Skeletal muscle tissue (tissue), 4 donors: Measurements from ENCODE around the gene ZNF70. TPM values are rescaled to one million over a fixed set of nuclear protein-coding genes. Genes with fewer than 3 reads are reported as not detected.

Source experiments
- H3K27ac ChIP-seq: one replicate; pipeline ENCODE4 v1.7.0; 2013; ENCODE audit warnings: mild to moderate bottlenecking, low read depth, low read length, inconsistent platforms
- H3K27me3 ChIP-seq, 3 donors: one replicate each; pipeline ENCODE4 v1.7.0; 2013; ENCODE audit warnings: low read length in 3 of 3; ENCODE audit not compliant: control insufficient read depth in 3 of 3, insufficient read depth in 3 of 3
- H3K36me3 ChIP-seq, 3 donors: one replicate each; pipeline ENCODE4 v1.7.0; 2013; ENCODE audit warnings: low read length in 3 of 3; ENCODE audit not compliant: control insufficient read depth in 3 of 3, insufficient read depth in 3 of 3
- H3K4me1 ChIP-seq, 3 donors: one replicate each; pipeline ENCODE4 v1.7.0; 2013; ENCODE audit warnings: low read length in 3 of 3, mild to moderate bottlenecking in 3 of 3; ENCODE audit not compliant: control insufficient read depth in 3 of 3, insufficient read depth in 3 of 3
- H3K4me3 ChIP-seq, 3 donors: one replicate each; pipeline ENCODE4 v1.7.0; 2013; ENCODE audit warnings: low read length in 3 of 3
- H3K9ac ChIP-seq, 3 donors: one replicate each; pipeline ENCODE4 v1.7.0; 2013; ENCODE audit warnings: low read length in 3 of 3, mild to moderate bottlenecking in 3 of 3, moderate library complexity in 2 of 3, low read depth in 1 of 3
- H3K9me3 ChIP-seq, 3 donors: one replicate each; pipeline ENCODE4 v1.7.0; 2013; ENCODE audit warnings: low read length in 3 of 3; ENCODE audit not compliant: control insufficient read depth in 3 of 3
- total RNA-seq: library from RNA; depleted of rRNA; stranded (reverse); fragments of >200 nt; gene quantifications from one replicate; pipeline ENCODE4 v1.2.3, GENCODE V29; 2014
- donor health status: Osteomylitis.

The ZNF70 gene
- total RNA-seq, 1 donor from 2014 or later: 3.1 TPM

DNA sequence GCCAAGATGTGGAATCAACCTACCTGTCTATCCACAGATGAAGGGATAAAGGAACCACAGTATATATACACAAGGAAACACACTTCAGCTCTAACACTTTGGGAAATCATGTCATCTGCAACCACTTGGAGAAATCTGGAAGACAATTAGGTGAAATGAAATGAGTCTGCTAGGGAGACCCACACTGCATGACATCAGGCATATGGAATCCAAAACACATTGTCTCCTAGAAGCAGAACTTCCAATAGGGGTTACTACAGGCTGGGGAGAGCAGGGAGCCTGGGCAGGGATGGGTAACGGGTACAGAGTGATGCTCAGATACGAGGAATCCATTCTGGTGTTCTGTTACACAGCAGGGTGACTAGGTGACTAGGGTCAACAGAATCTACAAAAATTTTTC, 41.8 kb downstream of the ZNF70 start:
- Histone ChIP-seq H3K36me3 (peaks cover 56 to 80% (median 73%) of the 10 kb centered on the region in 3 donors), H3K9me3 (no peaks in the 10 kb centered on the region), H3K9ac (no peak overlapping the region), H3K4me3 (no peak overlapping the region), H3K27ac (no peak overlapping the region), H3K4me1 (no peaks in the 10 kb centered on the region), H3K27me3 (no peaks in the 10 kb centered on the region)

DNA sequence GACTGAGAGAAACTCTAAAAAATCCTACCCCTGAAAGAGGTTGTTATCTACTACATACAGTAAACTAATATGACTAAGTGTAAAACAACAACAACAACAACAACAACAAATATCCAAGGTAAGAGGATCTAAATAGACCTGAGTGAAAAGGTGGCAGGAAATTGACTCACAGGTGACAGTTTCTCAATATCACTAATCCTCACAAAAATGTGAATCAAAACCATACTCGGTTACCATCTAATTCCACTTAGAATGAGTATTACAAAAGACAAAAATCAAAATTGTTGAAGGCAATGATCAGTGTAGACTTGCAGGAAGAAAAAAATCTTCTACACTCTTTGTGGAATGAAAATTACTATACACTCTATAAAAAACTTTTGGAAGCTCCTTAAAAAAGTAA, 42.6 kb downstream of the ZNF70 start:
- H3K4me1 ChIP-seq: no peaks in the 10 kb centered on the region
- peaks cover 53 to 79% (median 73%) of the 10 kb centered on the region in 3 donors for H3K36me3 ChIP-seq
- no peak overlapping the region for H3K27ac ChIP-seq
- no peaks in the 10 kb centered on the region for H3K27me3 ChIP-seq
- H3K4me3 ChIP-seq: no peak overlapping the region
- H3K9me3 ChIP-seq: no peaks in the 10 kb centered on the region
- no peak overlapping the region for H3K9ac ChIP-seq

DNA sequence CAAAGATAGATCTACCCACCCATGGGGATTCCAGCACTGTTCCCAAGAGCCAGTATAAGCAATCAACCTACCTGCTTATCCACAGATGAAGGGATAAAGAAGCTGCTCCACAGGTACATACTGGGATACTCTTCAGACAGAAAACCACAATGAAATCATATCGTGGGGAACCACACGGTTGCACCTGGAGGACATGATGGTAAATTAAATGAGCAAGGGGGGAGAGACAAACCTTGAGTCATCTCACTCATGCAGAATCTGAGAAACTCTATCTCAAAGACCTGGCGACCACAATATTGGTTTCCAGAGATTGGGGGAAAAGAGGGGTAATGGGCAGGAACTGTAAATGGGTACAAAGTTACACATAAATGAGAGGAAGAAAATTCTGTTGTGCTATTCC, 45.6 kb downstream of the ZNF70 start:
- H3K36me3 ChIP-seq: peaks cover 45 to 78% (median 62%) of the 10 kb centered on the region in 3 donors

DNA sequence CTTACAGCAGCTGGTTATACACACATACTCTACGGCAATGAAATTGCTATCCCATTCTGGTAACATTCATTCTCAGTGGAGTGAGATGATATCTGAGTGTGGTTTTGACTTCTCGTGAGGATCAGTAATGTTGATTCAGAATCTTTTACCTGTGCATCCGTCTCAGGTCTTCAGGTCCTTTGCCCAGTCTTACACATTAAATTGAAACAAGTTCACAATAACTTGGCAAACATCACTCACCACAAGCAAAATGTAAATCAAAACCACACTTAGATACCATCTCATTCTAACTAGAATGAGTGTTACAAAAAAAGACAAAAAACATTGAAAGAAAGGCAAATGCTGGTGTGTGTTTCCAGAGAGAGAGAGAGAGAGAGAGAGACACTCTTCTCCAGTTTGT, 46.1 kb downstream of the ZNF70 start:
- H3K4me1 ChIP-seq: no peaks in the 10 kb centered on the region
- no peak overlapping the region for H3K27ac ChIP-seq
- H3K27me3 ChIP-seq: no peaks in the 10 kb centered on the region
- no peaks in the 10 kb centered on the region for H3K9me3 ChIP-seq
- no peak overlapping the region for H3K4me3 ChIP-seq
- H3K36me3 ChIP-seq: peaks cover 45 to 76% (median 64%) of the 10 kb centered on the region in 3 donors
- H3K9ac ChIP-seq: no peak overlapping the region

More for the DNA sequence above, 45.6 kb downstream of the ZNF70 start:
- H3K27ac ChIP-seq: no peak overlapping the region
- no peak overlapping the region for H3K4me3 ChIP-seq
- no peaks in the 10 kb centered on the region for H3K9me3 ChIP-seq
- no peak overlapping the region for H3K9ac ChIP-seq
- H3K27me3 ChIP-seq: no peaks in the 10 kb centered on the region
- H3K4me1 ChIP-seq: no peaks in the 10 kb centered on the region

DNA sequence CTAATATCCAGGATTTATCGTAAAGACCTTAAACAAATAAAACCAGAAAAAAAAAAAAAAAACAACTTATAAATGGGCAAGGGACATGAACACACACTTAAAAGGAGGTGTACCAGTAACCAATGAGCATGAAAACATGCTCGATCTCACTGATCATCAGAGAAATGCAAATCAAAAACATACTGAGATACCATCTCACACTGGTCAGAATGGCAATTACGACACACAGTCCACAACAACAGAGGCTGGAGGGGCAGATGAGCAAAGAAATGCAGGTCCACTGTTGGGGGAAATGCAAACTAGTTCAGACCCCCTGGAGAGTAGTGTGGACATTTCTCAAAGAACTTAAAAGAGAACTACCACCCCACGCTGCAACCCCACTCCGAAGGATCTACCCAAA, 46.9 kb downstream of the ZNF70 start:
- Histone ChIP-seq H3K27ac (no peak overlapping the region), H3K4me3 (no peak overlapping the region), H3K4me1 (no peaks in the 10 kb centered on the region), H3K9ac (no peak overlapping the region), H3K9me3 (no peaks in the 10 kb centered on the region), H3K36me3 (peaks cover 38 to 73% (median 56%) of the 10 kb centered on the region in 3 donors), H3K27me3 (no peaks in the 10 kb centered on the region)

DNA sequence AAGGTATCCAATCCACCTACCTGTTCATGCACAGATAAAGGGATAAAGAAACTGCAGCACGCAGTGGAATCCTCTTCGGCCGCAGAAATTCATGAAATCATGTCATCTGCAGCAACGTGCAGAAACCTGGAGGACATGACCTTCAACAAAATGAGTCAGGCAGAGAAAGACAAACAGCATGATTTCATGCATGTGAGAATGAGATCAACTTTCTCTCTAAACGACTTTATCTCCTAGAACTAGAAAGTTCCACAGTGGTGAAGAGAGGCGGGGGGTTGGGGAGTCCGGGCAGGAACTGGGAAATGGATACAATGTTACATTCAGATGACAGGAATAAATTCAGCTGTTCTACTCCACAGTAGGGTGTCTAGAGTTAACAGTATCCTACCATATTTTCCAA, 50.2 kb downstream of the ZNF70 start:
- H3K4me3 ChIP-seq: no peak overlapping the region
- H3K36me3 ChIP-seq: peaks cover 19 to 53% (median 38%) of the 10 kb centered on the region in 3 donors

DNA sequence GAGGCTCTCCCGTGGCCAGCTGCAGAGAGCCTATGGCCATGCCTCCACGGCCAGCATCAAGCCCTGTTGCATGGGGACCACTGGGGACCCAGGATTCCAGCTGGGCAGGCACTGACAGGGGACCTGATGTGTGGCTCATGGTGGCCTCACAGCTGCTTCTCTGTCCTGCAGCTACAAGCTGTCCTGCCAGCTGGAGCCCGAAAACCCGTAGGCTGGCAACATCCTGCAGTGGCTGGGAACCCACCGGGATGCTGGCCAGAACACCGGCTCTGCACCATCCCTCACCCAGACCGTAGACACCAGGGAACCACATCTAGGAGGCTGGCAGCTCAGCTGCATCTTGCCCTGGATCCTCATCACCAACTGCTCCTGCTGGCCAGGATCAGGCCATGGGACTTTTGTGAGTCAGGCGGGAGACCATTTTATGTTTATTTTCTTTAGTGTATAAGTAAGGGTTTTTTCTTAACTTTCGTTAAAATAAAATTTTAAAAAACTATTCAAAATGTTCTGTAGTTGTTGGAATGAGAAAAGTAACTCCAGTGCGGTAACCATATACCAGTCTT, 52.2 kb downstream of the ZNF70 start:
- Histone ChIP-seq H3K9me3 (no peaks in the 10 kb centered on the region), H3K9ac (no peak overlapping the region), H3K27me3 (no peaks in the 10 kb centered on the region), H3K36me3 (peaks cover 25 to 46% (median 36%) of the 10 kb centered on the region in 3 donors), H3K4me3 (no peak overlapping the region), H3K27ac (no peak overlapping the region), H3K4me1 (peaks cover 0 to under 1% (median 0%) of the 10 kb centered on the region in 3 donors)

More for the DNA sequence above, 50.2 kb downstream of the ZNF70 start:
- no peaks in the 10 kb centered on the region for H3K9me3 ChIP-seq
- H3K9ac ChIP-seq: no peak overlapping the region
- no peaks in the 10 kb centered on the region for H3K4me1 ChIP-seq
- no peaks in the 10 kb centered on the region for H3K27me3 ChIP-seq
- no peak overlapping the region for H3K27ac ChIP-seq

DNA sequence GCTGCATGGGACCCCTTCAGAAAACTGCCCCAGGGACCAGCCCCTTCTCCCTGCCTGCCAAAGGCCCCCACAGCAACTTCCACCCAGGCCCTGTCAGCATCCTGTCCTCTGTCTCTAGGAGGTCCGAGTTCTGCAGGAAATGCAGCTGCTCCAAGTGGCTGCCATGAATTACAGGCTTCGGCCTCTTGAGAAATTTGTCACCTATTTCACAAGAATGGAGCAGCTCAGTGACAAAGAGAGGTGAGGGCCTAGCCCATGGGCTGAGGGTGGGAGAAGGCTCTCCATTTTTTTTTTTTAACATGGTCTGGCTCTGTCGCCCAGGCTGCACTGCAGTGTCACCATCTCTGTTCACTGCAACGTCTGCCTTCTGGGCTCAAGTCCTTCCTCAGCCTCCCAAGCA, 52.8 kb downstream of the ZNF70 start:
- H3K27me3 ChIP-seq: no peaks in the 10 kb centered on the region
- H3K4me3 ChIP-seq: no peak overlapping the region
- H3K4me1 ChIP-seq: peaks cover 2 to 7% (median 4%) of the 10 kb centered on the region in 3 donors
- H3K9me3 ChIP-seq: no peaks in the 10 kb centered on the region
- H3K9ac ChIP-seq: no peak overlapping the region
- H3K36me3 ChIP-seq: peaks cover 26 to 52% (median 40%) of the 10 kb centered on the region in 3 donors
- H3K27ac ChIP-seq: no peak overlapping the region

DNA sequence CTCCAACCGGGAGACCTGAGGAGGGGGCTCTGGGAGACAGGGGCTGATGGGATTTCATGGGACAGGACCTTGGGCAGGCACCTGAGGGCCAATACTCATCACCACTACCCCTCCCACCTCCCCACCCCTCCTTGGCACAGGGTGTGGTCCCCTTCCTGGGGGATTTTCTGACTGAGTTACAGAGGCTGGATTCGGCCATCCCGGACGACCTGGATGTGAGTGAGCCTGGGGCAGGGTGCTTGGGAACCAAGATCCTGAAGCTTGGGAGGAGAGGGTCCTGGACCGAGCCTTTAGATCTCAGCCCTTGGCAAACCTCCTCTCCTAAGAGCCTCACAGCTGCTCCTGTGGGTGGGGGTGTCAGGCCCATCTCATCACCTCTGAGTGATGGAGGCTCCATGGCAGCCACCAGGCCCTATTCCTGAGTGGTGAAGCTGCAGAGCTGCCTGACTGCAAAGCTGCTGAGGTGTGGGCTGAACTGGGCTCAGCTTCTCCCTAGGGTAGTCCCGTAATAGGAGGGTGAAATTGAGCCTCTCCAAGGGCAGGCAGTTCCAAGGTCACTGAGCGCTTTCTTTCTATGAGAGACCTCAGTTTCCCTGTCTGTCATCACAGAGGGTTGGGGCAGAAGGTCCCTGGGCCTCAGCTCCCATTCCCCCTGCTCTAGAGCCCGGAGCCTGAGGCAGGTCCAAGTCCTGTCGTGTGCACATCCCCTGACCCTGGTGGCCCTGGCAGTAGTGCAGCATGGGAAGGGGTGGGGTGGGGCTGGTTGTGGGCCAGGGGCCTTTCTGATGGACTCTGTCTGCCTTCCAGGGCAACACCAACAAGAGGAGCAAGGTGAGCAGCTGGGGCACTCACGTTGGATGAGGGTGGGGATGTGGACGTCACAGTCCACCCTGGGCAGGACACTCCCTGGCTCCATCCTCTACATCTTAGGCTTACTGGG, 53.6 kb downstream of the ZNF70 start:
- peaks cover 9 to 15% (median 10%) of the 10 kb centered on the region in 3 donors for H3K4me1 ChIP-seq
- H3K36me3 ChIP-seq: peaks cover 32 to 52% (median 38%) of the 10 kb centered on the region in 3 donors
- H3K9me3 ChIP-seq: no peaks in the 10 kb centered on the region
- no peak overlapping the region for H3K9ac ChIP-seq
- no peak overlapping the region for H3K4me3 ChIP-seq
- no peak overlapping the region for H3K27ac ChIP-seq
- no peaks in the 10 kb centered on the region for H3K27me3 ChIP-seq

DNA sequence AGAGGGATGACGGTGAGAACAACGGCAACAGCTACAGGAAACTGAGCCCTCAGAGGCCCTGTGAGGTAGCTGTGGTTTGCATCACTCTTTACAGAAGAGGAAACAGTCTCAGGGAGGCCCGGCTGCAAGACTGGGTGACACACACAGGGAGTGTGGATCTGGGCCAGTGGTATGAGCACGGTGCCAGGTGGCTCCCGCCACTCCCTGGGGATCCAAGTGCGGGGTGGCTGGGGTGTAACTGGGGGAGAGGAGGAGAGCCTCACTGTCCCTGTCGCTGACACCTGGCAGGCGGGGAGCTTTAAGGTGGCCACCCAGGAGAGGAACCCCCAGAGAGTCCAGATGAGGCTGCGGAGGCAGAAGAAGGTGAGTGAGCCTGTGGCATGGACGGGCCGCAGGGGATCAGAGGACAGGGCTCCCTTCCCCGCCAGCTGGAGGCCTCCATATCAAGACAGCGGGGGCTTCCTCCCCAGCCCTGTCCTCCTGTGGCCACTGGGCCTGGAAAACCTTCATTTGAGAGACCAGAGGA, 54.5 kb downstream of the ZNF70 start:
- Histone ChIP-seq H3K4me1 (peaks cover 9 to 15% (median 10%) of the 10 kb centered on the region in 3 donors), H3K9ac (no peak overlapping the region), H3K4me3 (no peak overlapping the region), H3K27me3 (no peaks in the 10 kb centered on the region), H3K27ac (no peak overlapping the region), H3K36me3 (peaks cover 32 to 44% (median 34%) of the 10 kb centered on the region in 3 donors), H3K9me3 (no peaks in the 10 kb centered on the region)
